BJ (cell line): ENCODE results near the gene HOXD4. TPM values are rescaled to one million over a fixed set of nuclear protein-coding genes. Genes with fewer than 3 reads are reported as not detected.

ENCODE experiments used
- CTCF ChIA-PET: fragments of 350-600 bp; formaldehyde crosslinking; extraction: SDS; loops from one replicate; lab custom pipeline; 2021; ENCODE audit warnings: antibody characterized with exemption, inconsistent platforms; lab: Yijun Ruan, JAX
- POLR2A ChIA-PET: fragments of 300-600 bp; sonication (Branson Sonifier 250); formaldehyde crosslinking; extraction: SDS; loops from one replicate; lab custom pipeline; 2021; ENCODE audit warnings: antibody characterized with exemption; lab: Charles Lee
- DNase-seq: peaks from one replicate; pipeline ENCODE4 v3.0.0-alpha.2; 2011; ENCODE audit warnings: low read depth
- H3K27me3 ChIP-seq: 2 replicates; pipeline ENCODE4 v1.6.0; 2011; ENCODE audit warnings: low read length; ENCODE audit not compliant: control insufficient read depth, insufficient read depth
- H3K36me3 ChIP-seq: 2 replicates; pipeline ENCODE4 v1.5.1; 2011; ENCODE audit warnings: low read length; ENCODE audit not compliant: control insufficient read depth, insufficient read depth
- H3K4me3 ChIP-seq: 2 replicates; pipeline ENCODE4 v1.5.1; 2011; ENCODE audit warnings: low read depth, mild to moderate bottlenecking, control low read depth, low read length
- CTCF ChIP-seq: IDR thresholded peaks from 2 replicates; pipeline ENCODE4 v1.5.1; 2011; ENCODE audit warnings: low read depth, mild to moderate bottlenecking, control low read depth, inconsistent platforms, low read length, moderate library complexity; ENCODE audit not compliant: insufficient read depth
- polyA plus RNA-seq: library from polyadenylated mRNA; depleted of rRNA; stranded (reverse); fragments of >200 nt; gene quantifications from 2 replicates; pipeline ENCODE4 v1.2.3, GENCODE V29; 2011

Gene HOXD4
- polyA plus RNA-seq, 1 experiment, result 0.28 TPM

- peaks cover 67% of the 10 kb centered on the region for H3K27me3 ChIP-seq
- DNase-seq, result no peak
- no peaks in the 10 kb centered on the region for H3K36me3 ChIP-seq
- TF ChIP-seq CTCF, result no peak
- ChIA-PET CTCF (no interaction called here), POLR2A (no interaction called here)
- no peak overlapping the region for H3K4me3 ChIP-seq
Measured at GRCh38 chr2:176158855-176159662, 7.7 kb downstream of the HOXD4 start.

- Histone ChIP-seq H3K36me3 (no peaks in the 10 kb centered on the region), H3K27me3 (peaks cover 74% of the 10 kb centered on the region), H3K4me3 (no peak overlapping the region)
- TF ChIP-seq CTCF, result no peak
- ChIA-PET POLR2A (no interaction called here), CTCF (interaction anchor here (0.6 to 1.2 kb wide), 4 partner anchors 15 to 999 kb away, joined by 3 to 4 read pairs (median 4); no protein-coding TSS in a partner anchor)
- DNase-seq, result no peak
Measured at GRCh38 chr2:176159663-176160250, 8.4 kb downstream of the HOXD4 start.

GRCh38 chr2:176160251-176160985 is 9.1 kb downstream of the HOXD4 start:
- Histone ChIP-seq H3K27me3 (peaks cover 76% of the 10 kb centered on the region), H3K36me3 (no peaks in the 10 kb centered on the region), H3K4me3 (no peak overlapping the region)
- POLR2A ChIA-PET, result no interaction called here
- no peak for TF ChIP-seq CTCF
- no peak for DNase-seq
- CTCF ChIA-PET, result interaction anchor here (0.6 to 1.2 kb wide), 4 partner anchors 14 to 998 kb away, joined by 3 to 4 read pairs (median 4); no protein-coding TSS in a partner anchor

GRCh38 chr2:176160986-176161824 is 9.9 kb downstream of the HOXD4 start:
- H3K36me3 ChIP-seq, result no peaks in the 10 kb centered on the region
- peaks cover 78% of the 10 kb centered on the region for H3K27me3 ChIP-seq
- DNase-seq, result no peak
- CTCF ChIA-PET, result interaction anchor here (1.2 to 2.8 kb wide), 6 partner anchors 14 to 476 kb away, joined by 3 to 12 read pairs (median 5); no protein-coding TSS in a partner anchor
- H3K4me3 ChIP-seq, result no peak overlapping the region
- POLR2A ChIA-PET, result no interaction called here
- TF ChIP-seq CTCF, result no peak
